Brain pericyte (primary cell): ENCODE results near the gene STX16.
"Not testable (repeated sequence)": the region's sequence is repeated elsewhere in the genome, so short reads cannot be mapped to it uniquely, and the experiment has no call there.

ENCODE experiments used
- DNase-seq: peaks from one replicate; pipeline ENCODE4 v3.0.0-alpha.2; 2012; ENCODE audit warnings: low read depth, low spot score

Gene STX16

GRCh38 chr20:58722877-58723627, 72.0 kb downstream of the STX16 start:
- no peak for DNase-seq

GRCh38 chr20:58723628-58723984, 72.5 kb downstream of the STX16 start:
- no peak for DNase-seq

GRCh38 chr20:58726156-58726555, 75.1 kb downstream of the STX16 start:
- DNase-seq, result not testable (repeated sequence)
